ENCODE data around the gene EIF4B.

- TF ChIP-seq CTCF (IDR thresholded peaks at IDR 0.05), result no peak
- TF ChIP-seq ZFX (IDR thresholded peaks at IDR 0.05; ENCODE audit: borderline replicate concordance), result no peak
Measured at GRCh38 chr12:53074999-53075370, 68.7 kb downstream of the EIF4B start.

Measured in 22Rv1 (cell line).